ENCODE results near the gene ESPL1.
A peak's percentile ranks its signal among the peaks of the same experiment; 100 is the strongest.
"Not testable (repeated sequence)": the region's sequence is repeated elsewhere in the genome, so short reads cannot be mapped to it uniquely, and the experiment has no call there.

Gene ESPL1

DNA sequence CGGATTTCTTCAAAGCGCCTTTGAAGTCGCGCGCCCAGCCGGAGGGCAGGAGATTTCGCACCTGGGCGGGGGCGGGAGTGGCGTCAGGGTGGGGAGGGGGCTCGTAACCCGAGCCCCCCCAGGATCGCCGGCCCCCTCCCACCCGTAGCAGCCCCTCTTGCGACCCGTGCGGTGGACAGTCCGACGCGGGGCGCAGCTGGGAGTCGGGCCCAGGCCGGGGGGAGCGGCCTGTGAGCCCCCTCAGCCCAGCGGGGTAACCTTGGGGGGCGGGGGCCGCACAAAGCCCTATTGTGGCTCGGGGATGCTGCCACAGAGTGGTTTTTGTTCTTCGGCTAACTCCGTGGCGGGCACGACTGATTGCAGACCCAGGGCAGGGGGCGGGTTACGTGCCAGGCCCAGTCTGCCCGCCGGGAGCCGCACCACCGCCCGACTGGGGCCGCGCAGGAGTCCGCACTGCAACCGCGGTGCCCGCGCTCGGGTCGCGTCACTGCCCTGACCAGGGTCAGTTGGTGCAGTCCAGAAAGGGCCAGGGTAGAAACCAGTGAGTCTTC is 57.5 kb downstream of the ESPL1 start:
- Mint-ChIP-seq H3K4me3 (peak overlapping the region; percentile 81 to 88 (median 88)), H3K36me3 (ENCODE audit: low read depth) (peaks cover 6% of the 10 kb centered on the region), H3K4me1 (peaks cover 31% of the 10 kb centered on the region), H3K9me3 (no peaks in the 10 kb centered on the region), H3K27me3 (ENCODE audit: low read depth) (no peaks in the 10 kb centered on the region), H3K27ac (peak overlapping the region; percentile 93 to 97 (median 95))
- TF ChIP-seq, protein P1, sequence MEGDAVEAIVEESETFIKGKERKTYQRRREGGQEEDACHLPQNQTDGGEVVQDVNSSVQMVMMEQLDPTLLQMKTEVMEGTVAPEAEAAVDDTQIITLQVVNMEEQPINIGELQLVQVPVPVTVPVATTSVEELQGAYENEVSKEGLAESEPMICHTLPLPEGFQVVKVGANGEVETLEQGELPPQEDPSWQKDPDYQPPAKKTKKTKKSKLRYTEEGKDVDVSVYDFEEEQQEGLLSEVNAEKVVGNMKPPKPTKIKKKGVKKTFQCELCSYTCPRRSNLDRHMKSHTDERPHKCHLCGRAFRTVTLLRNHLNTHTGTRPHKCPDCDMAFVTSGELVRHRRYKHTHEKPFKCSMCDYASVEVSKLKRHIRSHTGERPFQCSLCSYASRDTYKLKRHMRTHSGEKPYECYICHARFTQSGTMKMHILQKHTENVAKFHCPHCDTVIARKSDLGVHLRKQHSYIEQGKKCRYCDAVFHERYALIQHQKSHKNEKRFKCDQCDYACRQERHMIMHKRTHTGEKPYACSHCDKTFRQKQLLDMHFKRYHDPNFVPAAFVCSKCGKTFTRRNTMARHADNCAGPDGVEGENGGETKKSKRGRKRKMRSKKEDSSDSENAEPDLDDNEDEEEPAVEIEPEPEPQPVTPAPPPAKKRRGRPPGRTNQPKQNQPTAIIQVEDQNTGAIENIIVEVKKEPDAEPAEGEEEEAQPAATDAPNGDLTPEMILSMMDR (IDR thresholded peaks at IDR 0.05; ENCODE audit: unreplicated experiment in 3 of 3) = no peak

DNA sequence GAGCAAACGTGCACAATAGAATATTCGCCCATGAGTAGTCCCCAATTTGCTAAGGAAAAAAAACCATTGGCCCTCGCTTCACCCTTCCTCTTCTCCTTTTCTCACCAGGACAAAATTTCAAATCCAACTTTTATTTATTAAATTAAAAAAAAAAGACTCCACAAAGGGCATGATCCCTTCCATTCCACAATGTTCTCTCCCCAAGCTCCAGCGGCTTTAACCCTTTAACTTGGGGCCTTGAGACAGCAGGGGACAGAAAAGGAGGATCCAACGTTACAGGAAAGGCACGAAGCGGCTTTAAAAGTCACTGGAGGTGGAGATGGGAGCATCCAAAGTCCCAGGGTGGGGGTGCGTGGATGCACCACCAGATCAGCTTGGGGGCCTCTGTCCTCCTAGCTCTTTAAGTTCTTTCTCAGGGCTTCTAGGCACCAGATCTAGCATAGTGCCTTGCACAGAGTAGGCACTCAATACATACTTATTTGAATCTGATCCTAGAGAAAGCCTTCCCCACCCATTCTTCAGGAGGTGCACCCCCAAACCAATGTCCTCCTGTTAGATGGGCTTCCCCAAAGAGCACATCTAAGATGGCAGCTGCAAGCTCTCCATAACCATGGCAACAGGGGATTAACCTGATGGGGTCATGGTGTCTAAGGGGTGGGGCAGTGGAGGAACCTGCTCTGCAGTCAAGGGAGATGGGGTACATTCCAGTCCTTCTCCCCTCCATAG is 58.5 kb downstream of the ESPL1 start:
- Mint-ChIP-seq H3K9me3 (no peaks in the 10 kb centered on the region), H3K4me1 (peaks cover 20% of the 10 kb centered on the region), H3K4me3 (peak overlapping the region; percentile 81 to 88 (median 88)), H3K27ac (peak overlapping the region; percentile 6 to 89 (median 21)), H3K36me3 (ENCODE audit: low read depth) (no peaks in the 10 kb centered on the region), H3K27me3 (ENCODE audit: low read depth) (no peaks in the 10 kb centered on the region)
- TF ChIP-seq, protein P1 (IDR thresholded peaks at IDR 0.05; ENCODE audit: unreplicated experiment in 3 of 3) = no peak

DNA sequence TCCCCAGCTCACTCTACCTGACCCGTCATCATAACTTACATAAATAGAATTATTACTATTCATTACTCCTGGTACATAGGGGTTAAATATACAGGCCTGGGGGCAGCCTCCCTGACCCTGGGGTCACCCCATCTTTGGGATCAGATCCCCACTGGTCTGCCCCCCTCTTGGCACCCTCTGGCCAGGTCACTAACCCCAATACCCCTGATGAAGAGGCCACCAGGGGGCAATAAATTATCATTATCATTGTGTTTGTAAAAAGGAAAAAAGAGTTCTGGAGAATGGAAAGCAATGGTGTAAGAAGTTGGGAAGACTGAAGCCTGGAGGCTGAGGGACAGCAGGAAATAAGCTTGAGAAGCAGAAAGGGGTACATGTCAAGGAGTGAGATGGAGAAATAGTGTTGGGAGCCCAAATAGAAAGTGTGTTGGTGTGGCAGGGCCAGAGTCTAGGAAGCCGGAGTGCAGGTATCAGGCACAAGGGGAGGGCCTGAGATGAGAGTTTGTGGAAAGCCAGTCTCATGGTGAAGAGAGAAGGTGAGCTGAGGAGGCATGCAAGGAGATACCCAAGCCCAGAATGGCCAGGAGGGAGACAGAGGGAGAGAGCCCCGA is 59.4 kb downstream of the ESPL1 start:
- TF ChIP-seq, protein P1 (IDR thresholded peaks at IDR 0.05; ENCODE audit: unreplicated experiment in 3 of 3) = no peak
- H3K27me3 Mint-ChIP-seq (ENCODE audit: low read depth) = peaks cover 3% of the 10 kb centered on the region
- H3K9me3 Mint-ChIP-seq = no peaks in the 10 kb centered on the region
- H3K4me1 Mint-ChIP-seq = peaks cover 26% of the 10 kb centered on the region
- H3K36me3 Mint-ChIP-seq (ENCODE audit: low read depth) = no peaks in the 10 kb centered on the region
- peak overlapping the region in 2 of 3 experiments; percentile 6 to 21 for H3K27ac Mint-ChIP-seq
- peak overlapping the region; percentile 81 to 88 (median 88) for H3K4me3 Mint-ChIP-seq

DNA sequence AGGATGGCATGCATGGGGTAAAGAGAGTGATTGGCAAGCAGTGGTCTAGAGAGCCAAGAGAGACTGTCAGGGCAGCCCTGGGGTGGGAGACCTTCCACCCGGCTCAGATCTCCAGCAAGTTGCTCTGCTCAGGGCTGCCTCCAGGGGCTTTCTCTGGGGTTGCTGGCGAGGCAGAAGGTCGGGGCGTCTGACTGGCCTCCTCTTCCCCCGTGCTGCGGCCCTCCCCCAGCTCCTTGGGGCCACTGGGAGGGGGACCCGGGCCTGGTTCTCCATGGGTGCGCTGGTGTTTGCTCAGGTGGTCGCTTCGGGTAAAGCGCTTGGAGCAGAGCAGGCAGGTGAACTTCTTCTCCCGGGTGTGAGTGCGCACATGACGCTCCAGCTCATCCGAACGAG is 59.9 kb downstream of the ESPL1 start:
- TF ChIP-seq, protein P1 (IDR thresholded peaks at IDR 0.05; ENCODE audit: unreplicated experiment in 3 of 3) = no peak
- Mint-ChIP-seq H3K27me3 (ENCODE audit: low read depth) (peaks cover 3% of the 10 kb centered on the region), H3K4me1 (peaks cover 27% of the 10 kb centered on the region), H3K9me3 (no peaks in the 10 kb centered on the region), H3K36me3 (ENCODE audit: low read depth) (no peaks in the 10 kb centered on the region), H3K27ac (peak overlapping the region in 2 of 3 experiments; percentile 6 to 21), H3K4me3 (peak overlapping the region in 2 of 3 experiments; percentile 22 to 24)

DNA sequence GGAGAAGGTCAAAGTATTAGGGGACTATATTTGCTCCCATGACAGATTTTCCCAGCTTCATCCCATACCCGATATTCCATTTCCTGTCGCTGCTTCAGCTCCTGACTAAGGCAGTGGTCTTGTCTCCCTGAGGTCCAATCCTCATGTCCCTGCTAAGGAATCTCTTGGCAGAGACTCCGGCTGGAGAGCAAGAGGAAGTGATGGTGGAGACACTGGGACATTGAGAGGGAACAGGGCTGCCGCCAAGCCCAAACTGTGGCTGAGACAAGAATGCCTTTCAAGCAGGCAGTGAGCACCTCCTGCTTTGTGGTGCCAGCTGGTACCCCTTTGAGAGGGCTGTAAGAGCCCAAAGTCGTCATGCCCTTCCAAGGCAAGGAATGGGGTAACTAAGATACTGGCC is 62.6 kb downstream of the ESPL1 start:
- TF ChIP-seq, protein P1 (IDR thresholded peaks at IDR 0.05; ENCODE audit: unreplicated experiment in 3 of 3) = no peak
- H3K9me3 Mint-ChIP-seq = no peaks in the 10 kb centered on the region
- H3K27ac Mint-ChIP-seq = no peak overlapping the region
- peaks cover 16% of the 10 kb centered on the region for H3K27me3 Mint-ChIP-seq (ENCODE audit: low read depth)
- H3K36me3 Mint-ChIP-seq (ENCODE audit: low read depth) = no peaks in the 10 kb centered on the region
- no peak overlapping the region for H3K4me3 Mint-ChIP-seq
- peaks cover 14% of the 10 kb centered on the region for H3K4me1 Mint-ChIP-seq

DNA sequence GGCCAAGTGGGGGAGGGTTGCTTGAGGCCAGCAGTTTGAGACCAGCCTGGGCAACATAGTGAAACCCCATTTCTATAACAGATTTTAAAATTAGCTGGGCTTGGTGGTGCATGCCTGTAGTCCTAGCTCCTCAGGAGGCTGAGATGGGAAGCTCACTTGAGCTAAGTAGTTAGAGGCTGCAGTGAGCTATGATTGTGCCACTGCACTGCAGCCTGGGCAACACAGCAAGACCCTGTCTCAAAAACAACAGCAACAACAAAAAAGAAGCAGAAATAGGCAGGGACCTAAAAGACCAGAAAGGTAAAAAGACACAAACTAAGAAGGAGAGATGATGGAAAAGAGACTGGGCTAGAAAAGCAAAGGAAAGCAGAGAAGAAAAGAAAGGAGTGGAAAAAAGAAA is 64.2 kb downstream of the ESPL1 start:
- not testable (repeated sequence) for H3K9me3 Mint-ChIP-seq; H3K36me3 Mint-ChIP-seq (ENCODE audit: low read depth)
- Mint-ChIP-seq H3K27ac (peak overlapping the region in 2 of 3 experiments; percentile 17 to 57), H3K4me1 (peaks cover 20% of the 10 kb centered on the region), H3K4me3 (peak overlapping the region in 1 of 3 experiments; percentile 29), H3K27me3 (ENCODE audit: low read depth) (peaks cover 24% of the 10 kb centered on the region)
